HG03469 (cell line): ENCODE data around the gene DNAH6.

Experiments
- ATAC-seq: cut with Tn5 transposase; IDR thresholded peaks from one replicate; pipeline ENCODE4 v1.9.1; 2021; ENCODE audit warnings: mild to moderate bottlenecking, moderate library complexity, moderate number of reproducible peaks; ENCODE audit not compliant: unreplicated experiment

DNAH6 gene

GRCh38 chr2:84629550-84629949, 113.3 kb downstream of the DNAH6 start:
- no peak for ATAC-seq

- peak; percentile 62 for ATAC-seq
Measured at GRCh38 chr2:84631047-84631446, 114.7 kb downstream of the DNAH6 start.

- no peak for ATAC-seq
Measured at GRCh38 chr2:84631985-84632384, 115.7 kb downstream of the DNAH6 start.

GRCh38 chr2:84636080-84636971, 120.0 kb downstream of the DNAH6 start:
- no peak for ATAC-seq

GRCh38 chr2:84639751-84640150, 123.5 kb downstream of the DNAH6 start:
- no peak for ATAC-seq

GRCh38 chr2:84640411-84640810, 124.1 kb downstream of the DNAH6 start:
- no peak for ATAC-seq

GRCh38 chr2:84641021-84641420, 124.7 kb downstream of the DNAH6 start:
- no peak for ATAC-seq

- no peak for ATAC-seq
Measured at GRCh38 chr2:84643991-84644390, 127.7 kb downstream of the DNAH6 start.

- no peak for ATAC-seq
Measured at GRCh38 chr2:84646514-84646913, 130.2 kb downstream of the DNAH6 start.

- no peak for ATAC-seq
Measured at GRCh38 chr2:84647267-84647666, 131.0 kb downstream of the DNAH6 start.

GRCh38 chr2:84649058-84649457, 132.8 kb downstream of the DNAH6 start:
- ATAC-seq, result no peak

GRCh38 chr2:84649487-84650142, 133.3 kb downstream of the DNAH6 start:
- no peak for ATAC-seq

GRCh38 chr2:84652431-84652830, 136.1 kb downstream of the DNAH6 start:
- no peak for ATAC-seq

- ATAC-seq, result no peak
Measured at GRCh38 chr2:84653302-84653701, 137.0 kb downstream of the DNAH6 start.

- ATAC-seq, result no peak
Measured at GRCh38 chr2:84654414-84654813, 138.1 kb downstream of the DNAH6 start.

- no peak for ATAC-seq
Measured at GRCh38 chr2:84669122-84669521, 152.8 kb downstream of the DNAH6 start.

- no peak for ATAC-seq
Measured at GRCh38 chr2:84674099-84674498, 157.8 kb downstream of the DNAH6 start.

GRCh38 chr2:84674586-84674985, 158.3 kb downstream of the DNAH6 start:
- ATAC-seq, result no peak

- no peak for ATAC-seq
Measured at GRCh38 chr2:84676295-84676694, 160.0 kb downstream of the DNAH6 start.

- ATAC-seq, result no peak
Measured at GRCh38 chr2:84678214-84678613, 161.9 kb downstream of the DNAH6 start.

- ATAC-seq, result no peak
Measured at GRCh38 chr2:84686783-84687476, 170.6 kb downstream of the DNAH6 start.
